Adrenal gland (tissue), 12 donors: ENCODE results near the gene SNN. TPM values are rescaled to one million over a fixed set of nuclear protein-coding genes. Genes with fewer than 3 reads are reported as not detected.

Experiments used
- DNase-seq, 7 donors: peaks; one replicate each; pipeline ENCODE4 v3.0.0-alpha.2; 2019 to 2020
- H3K27ac ChIP-seq, 5 donors: fragments of 200-600 bp; sonication (generic) in 4 of 5; 1 replicate in 3 of 5; 2 replicates in 2 of 5; pipeline versions ENCODE4 v1.5.1 to v1.8.0; 2016 to 2020; ENCODE audit warnings: mild to moderate bottlenecking in 1 of 5
- H3K27me3 ChIP-seq: fragments of 200-600 bp; 2 replicates; pipeline ENCODE4 v1.8.0; 2021
- H3K36me3 ChIP-seq, 2 donors: fragments of 200-600 bp; replicated peaks in 1 of 2; 1 replicate in 1 of 2; 2 replicates in 1 of 2; pipeline versions ENCODE4 v1.5.1 to v1.8.0; 2018 to 2022
- H3K4me1 ChIP-seq, 2 donors: fragments of 200-600 bp; replicated peaks in 1 of 2; 1 replicate in 1 of 2; 2 replicates in 1 of 2; pipeline versions ENCODE4 v1.5.1 to v1.8.0; 2018 to 2021
- H3K4me3 ChIP-seq, 4 donors: fragments of 200-600 bp; sonication (generic) in 3 of 4; one replicate each; pipeline ENCODE4 v1.5.1; 2016 to 2018
- H3K9me3 ChIP-seq, 3 donors: fragments of 200-600 bp; sonication (generic) in 1 of 3; replicated peaks in 1 of 3; 1 replicate in 2 of 3; 2 replicates in 1 of 3; pipeline versions ENCODE4 v1.5.1 to v1.8.0; 2016 to 2021
- POLR2A ChIP-seq, 2 donors: fragments of 450-650 bp; IDR thresholded peaks; one replicate each; pipeline ENCODE4 v1.6.1; 2017; ENCODE audit warnings: antibody characterized with exemption in 2 of 2, mild to moderate bottlenecking in 2 of 2, moderate library complexity in 1 of 2
- WGBS, 4 donors: extraction: QIAGEN DNeasy Blood & Tissue Kit in 2 of 4; methylation state at CpG; one replicate each; pipeline versions ENCODE4 v1.1.5 to v1.1.7; 2013 to 2017; 5-methylcytosine and 5-hydroxymethylcytosine counted together
- intact Hi-C, 2 donors: fragments of 100-400 bp; cut with DNase I; formaldehyde crosslinking; loops; one replicate each; pipeline versions ENCODE4 v1.14.1 to v1.15.0; 2022 to 2023
- polyA plus RNA-seq, 3 donors: library from polyadenylated mRNA; stranded (reverse); fragments of 200-250 nt in 2 of 3; fragments of 350-450 nt in 1 of 3; fragmentation: Illumina TruSeq in 1 of 3; extraction: RNeasy Lipid Tissue Mini Kit (QIAGEN cat#74804) in 1 of 3; gene quantifications; one replicate each; pipeline ENCODE4 v1.2.3, GENCODE V29; 2013 to 2014
- total RNA-seq, 9 donors: library from RNA; depleted of rRNA in 4 of 9; stranded (reverse); fragments of >200 nt in 4 of 9; fragments of 120-200 nt in 1 of 9; fragmentation: NEBNext Ultra II Directional in 1 of 9; extraction: Animal tissue kit (Norgen Biotek cat#: 25700) in 1 of 9; gene quantifications; one replicate each; pipeline versions ENCODE4 v1.1.0 to v1.2.4, GENCODE V29; 2013 to 2023
- TF ChIP-seq, protein P1 (sequence below), 6 experiments: fragments of 450-650 bp in 4 of 6; fragments of 200-600 bp in 2 of 6; sonication (generic) in 1 of 6; IDR thresholded peaks; 1 replicate in 5 of 6; 2 replicates in 1 of 6; pipeline versions ENCODE4 v1.5.1 to v1.8.0; 2016 to 2021; ENCODE audit warnings: antibody characterized with exemption in 6 of 6, mild to moderate bottlenecking in 2 of 6, moderate library complexity in 1 of 6
- donor health status: healthy with polysubstance abuse.
- donor health status: Bipolar disorder and iron deficiency.
- donor health status: DM: yes; HTN: yes; CAD: no.
- donor health status: DM: no; HTN: no; CAD: no.
- donor health status: DM: no; HTN: no; CAD: no.
- donor health status: DM: yes; HTN: yes; CAD: no.

SNN gene
- total and polyA plus RNA-seq, 12 donors: 10.5 to 94.7 (median 39.3) TPM

DNA sequence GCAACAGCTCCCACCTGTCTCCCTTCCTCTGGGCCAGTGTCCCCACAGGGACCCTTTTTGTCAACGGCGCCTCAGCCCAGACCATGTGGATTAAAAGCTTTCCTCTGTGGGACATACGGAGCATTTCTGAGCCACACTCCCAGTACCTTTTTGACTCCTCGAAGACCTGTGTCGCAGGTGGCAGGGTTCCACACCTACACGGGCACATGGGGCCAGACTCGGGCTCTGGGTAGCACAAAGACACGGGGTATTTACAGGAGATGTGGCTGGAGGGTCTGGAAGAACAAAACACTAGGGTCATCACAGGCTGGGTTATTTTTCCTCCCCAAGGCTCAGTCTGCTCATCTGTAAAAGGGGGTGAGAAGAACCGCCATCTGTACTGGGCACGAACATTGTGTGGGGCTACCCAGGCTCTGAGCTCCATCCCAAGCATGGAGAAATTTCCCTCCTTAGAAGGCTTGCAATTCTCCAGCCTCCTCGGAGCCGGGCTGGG is 32.5 kb upstream of the SNN start:
- WGBS, 4 donors: 78 to 83% (median 81%) methylated on average over 12 of the region's 12 CpGs
- Histone ChIP-seq H3K27ac (no peak overlapping the region), H3K36me3 (no peaks in the 10 kb centered on the region), H3K27me3 (no peaks in the 10 kb centered on the region), H3K4me1 (peaks cover 5 to 16% of the 10 kb centered on the region in 2 donors), H3K4me3 (no peak overlapping the region), H3K9me3 (no peaks in the 10 kb centered on the region)
- no peak for TF ChIP-seq POLR2A (IDR thresholded peaks at IDR 0.05)
- TF ChIP-seq, protein P1, sequence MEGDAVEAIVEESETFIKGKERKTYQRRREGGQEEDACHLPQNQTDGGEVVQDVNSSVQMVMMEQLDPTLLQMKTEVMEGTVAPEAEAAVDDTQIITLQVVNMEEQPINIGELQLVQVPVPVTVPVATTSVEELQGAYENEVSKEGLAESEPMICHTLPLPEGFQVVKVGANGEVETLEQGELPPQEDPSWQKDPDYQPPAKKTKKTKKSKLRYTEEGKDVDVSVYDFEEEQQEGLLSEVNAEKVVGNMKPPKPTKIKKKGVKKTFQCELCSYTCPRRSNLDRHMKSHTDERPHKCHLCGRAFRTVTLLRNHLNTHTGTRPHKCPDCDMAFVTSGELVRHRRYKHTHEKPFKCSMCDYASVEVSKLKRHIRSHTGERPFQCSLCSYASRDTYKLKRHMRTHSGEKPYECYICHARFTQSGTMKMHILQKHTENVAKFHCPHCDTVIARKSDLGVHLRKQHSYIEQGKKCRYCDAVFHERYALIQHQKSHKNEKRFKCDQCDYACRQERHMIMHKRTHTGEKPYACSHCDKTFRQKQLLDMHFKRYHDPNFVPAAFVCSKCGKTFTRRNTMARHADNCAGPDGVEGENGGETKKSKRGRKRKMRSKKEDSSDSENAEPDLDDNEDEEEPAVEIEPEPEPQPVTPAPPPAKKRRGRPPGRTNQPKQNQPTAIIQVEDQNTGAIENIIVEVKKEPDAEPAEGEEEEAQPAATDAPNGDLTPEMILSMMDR (IDR thresholded peaks at IDR 0.05): no peak
- no peak for DNase-seq
- intact Hi-C loops: no loop called here

GRCh38 chr16:11636172-11636721 is 32.0 kb upstream of the SNN start:
- intact Hi-C loops: no loop called here

GRCh38 chr16:11637320-11637719 is 30.9 kb upstream of the SNN start:
- H3K4me3 ChIP-seq: no peak overlapping the region
- no peaks in the 10 kb centered on the region for H3K9me3 ChIP-seq
- TF ChIP-seq, protein P1 (IDR thresholded peaks at IDR 0.05): no peak
- TF ChIP-seq POLR2A (IDR thresholded peaks at IDR 0.05): no peak
- intact Hi-C loops: no loop called here
- 74 to 95% (median 81%) methylated on average over 5 of the region's 5 CpGs for WGBS, 4 donors
- DNase-seq: no peak
- peaks cover 10 to 24% of the 10 kb centered on the region in 2 donors for H3K4me1 ChIP-seq
- no peaks in the 10 kb centered on the region for H3K36me3 ChIP-seq
- H3K27ac ChIP-seq: no peak overlapping the region
- H3K27me3 ChIP-seq: no peaks in the 10 kb centered on the region

More at GRCh38 chr16:11636172-11636721, 32.0 kb upstream of the SNN start:
- Histone ChIP-seq H3K27ac (no peak overlapping the region), H3K4me3 (no peak overlapping the region), H3K4me1 (peaks cover 10 to 22% of the 10 kb centered on the region in 2 donors), H3K36me3 (no peaks in the 10 kb centered on the region), H3K9me3 (no peaks in the 10 kb centered on the region), H3K27me3 (no peaks in the 10 kb centered on the region)
- 47 to 58% (median 52%) methylated on average over 14 of the region's 14 CpGs for WGBS, 4 donors
- DNase-seq: no peak
- TF ChIP-seq, protein P1 (IDR thresholded peaks at IDR 0.05): no peak
- no peak for TF ChIP-seq POLR2A (IDR thresholded peaks at IDR 0.05)

GRCh38 chr16:11638140-11638539 is 30.1 kb upstream of the SNN start:
- no peak for TF ChIP-seq POLR2A (IDR thresholded peaks at IDR 0.05)
- TF ChIP-seq, protein P1 (IDR thresholded peaks at IDR 0.05): no peak
- Histone ChIP-seq H3K4me3 (no peak overlapping the region), H3K36me3 (no peaks in the 10 kb centered on the region), H3K27ac (no peak overlapping the region), H3K27me3 (no peaks in the 10 kb centered on the region), H3K9me3 (no peaks in the 10 kb centered on the region), H3K4me1 (peaks cover 10 to 21% of the 10 kb centered on the region in 2 donors)
- WGBS, 4 donors: 90 to 97% (median 95%) methylated on average over 4 of the region's 4 CpGs
- intact Hi-C loops: no loop called here
- DNase-seq: no peak
